Epithelial cell of esophagus (primary cell): Measurements from ENCODE around the gene TIMM44.

Source experiments
- DNase-seq: peaks from one replicate; pipeline ENCODE4 v3.0.0; 2010; ENCODE audit warnings: low read depth
- H3K4me3 ChIP-seq: 2 replicates; pipeline ENCODE4 v1.5.1; 2011; ENCODE audit warnings: mild to moderate bottlenecking, low read length, control low read depth
- TF ChIP-seq, protein P1 (sequence below): IDR thresholded peaks from 2 replicates; pipeline ENCODE4 v1.5.1; 2011; ENCODE audit warnings: low read depth, mild to moderate bottlenecking, low read length, control low read depth, inconsistent platforms; ENCODE audit not compliant: insufficient read depth; ENCODE audit errors: missing control alignments

TIMM44 gene

DNA sequence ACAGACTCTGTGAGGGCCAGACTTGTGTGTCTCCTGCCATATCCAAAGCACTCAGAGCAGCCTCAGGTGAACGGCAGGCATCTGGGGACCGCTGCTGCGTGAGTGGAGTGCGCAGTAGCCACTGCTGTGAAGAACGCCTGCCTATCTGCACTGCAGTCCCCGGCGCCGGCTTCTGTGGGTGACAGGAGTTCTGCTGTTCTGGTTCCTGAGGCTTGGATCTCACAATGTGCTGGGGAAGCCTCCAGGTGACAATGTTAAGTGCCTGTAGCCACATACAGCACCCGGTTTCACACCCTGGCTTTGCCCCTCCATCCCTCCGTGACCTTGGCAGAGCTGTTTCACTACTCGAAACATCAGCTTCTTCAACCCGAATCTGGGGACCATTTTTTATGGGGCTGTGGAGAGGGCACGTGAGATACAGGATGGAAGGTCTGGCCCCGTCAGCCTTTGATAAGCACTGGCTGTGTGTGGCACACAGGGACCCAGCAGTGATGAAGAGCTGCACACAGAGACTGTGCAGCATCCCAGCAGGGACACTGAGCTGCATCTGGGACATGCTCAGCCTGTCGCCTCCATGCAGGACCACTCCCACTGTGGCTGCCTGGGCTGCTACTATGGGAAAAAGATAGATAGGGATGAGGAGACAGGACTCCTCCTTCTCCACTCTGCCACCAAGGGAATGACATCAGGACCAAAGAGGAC, 33.7 kb upstream of the TIMM44 start:
- TF ChIP-seq, protein P1, sequence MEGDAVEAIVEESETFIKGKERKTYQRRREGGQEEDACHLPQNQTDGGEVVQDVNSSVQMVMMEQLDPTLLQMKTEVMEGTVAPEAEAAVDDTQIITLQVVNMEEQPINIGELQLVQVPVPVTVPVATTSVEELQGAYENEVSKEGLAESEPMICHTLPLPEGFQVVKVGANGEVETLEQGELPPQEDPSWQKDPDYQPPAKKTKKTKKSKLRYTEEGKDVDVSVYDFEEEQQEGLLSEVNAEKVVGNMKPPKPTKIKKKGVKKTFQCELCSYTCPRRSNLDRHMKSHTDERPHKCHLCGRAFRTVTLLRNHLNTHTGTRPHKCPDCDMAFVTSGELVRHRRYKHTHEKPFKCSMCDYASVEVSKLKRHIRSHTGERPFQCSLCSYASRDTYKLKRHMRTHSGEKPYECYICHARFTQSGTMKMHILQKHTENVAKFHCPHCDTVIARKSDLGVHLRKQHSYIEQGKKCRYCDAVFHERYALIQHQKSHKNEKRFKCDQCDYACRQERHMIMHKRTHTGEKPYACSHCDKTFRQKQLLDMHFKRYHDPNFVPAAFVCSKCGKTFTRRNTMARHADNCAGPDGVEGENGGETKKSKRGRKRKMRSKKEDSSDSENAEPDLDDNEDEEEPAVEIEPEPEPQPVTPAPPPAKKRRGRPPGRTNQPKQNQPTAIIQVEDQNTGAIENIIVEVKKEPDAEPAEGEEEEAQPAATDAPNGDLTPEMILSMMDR, result no peak
- no peak overlapping the region for H3K4me3 ChIP-seq
- no peak for DNase-seq

DNA sequence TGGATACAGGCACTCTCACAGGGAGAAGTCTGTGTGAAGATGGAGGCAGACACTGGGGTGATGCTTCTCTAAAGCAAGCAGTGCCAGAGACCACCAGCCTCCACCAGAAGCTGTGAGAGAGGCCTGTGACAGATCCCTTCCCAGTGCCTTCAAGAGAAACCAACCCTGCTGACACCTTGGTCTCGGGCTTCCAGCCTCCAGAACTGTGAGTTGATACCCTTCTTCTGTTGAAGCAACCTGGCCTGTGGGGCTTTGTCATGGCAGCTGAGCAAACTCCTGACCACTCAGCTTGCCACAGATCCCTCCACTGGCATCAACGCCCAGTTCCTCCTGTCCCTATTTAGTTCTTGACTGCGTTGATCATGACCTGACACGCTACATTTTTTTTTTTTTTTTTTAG, 33.0 kb upstream of the TIMM44 start:
- no peak overlapping the region for H3K4me3 ChIP-seq
- DNase-seq, result no peak
- TF ChIP-seq, protein P1, result no peak

- H3K4me3 ChIP-seq, result no peak overlapping the region
- TF ChIP-seq, protein P1, result no peak
- DNase-seq, result no peak
These were observed 31.6 kb upstream of the TIMM44 start for GRCh38 chr19:7975037-7975436.

GRCh38 chr19:7973883-7974282, 30.4 kb upstream of the TIMM44 start:
- no peak overlapping the region for H3K4me3 ChIP-seq
- TF ChIP-seq, protein P1, result no peak
- DNase-seq, result no peak

- TF ChIP-seq, protein P1, result no peak
- no peak overlapping the region for H3K4me3 ChIP-seq
- DNase-seq, result no peak
These were observed 28.4 kb upstream of the TIMM44 start for GRCh38 chr19:7971553-7972520.

DNA sequence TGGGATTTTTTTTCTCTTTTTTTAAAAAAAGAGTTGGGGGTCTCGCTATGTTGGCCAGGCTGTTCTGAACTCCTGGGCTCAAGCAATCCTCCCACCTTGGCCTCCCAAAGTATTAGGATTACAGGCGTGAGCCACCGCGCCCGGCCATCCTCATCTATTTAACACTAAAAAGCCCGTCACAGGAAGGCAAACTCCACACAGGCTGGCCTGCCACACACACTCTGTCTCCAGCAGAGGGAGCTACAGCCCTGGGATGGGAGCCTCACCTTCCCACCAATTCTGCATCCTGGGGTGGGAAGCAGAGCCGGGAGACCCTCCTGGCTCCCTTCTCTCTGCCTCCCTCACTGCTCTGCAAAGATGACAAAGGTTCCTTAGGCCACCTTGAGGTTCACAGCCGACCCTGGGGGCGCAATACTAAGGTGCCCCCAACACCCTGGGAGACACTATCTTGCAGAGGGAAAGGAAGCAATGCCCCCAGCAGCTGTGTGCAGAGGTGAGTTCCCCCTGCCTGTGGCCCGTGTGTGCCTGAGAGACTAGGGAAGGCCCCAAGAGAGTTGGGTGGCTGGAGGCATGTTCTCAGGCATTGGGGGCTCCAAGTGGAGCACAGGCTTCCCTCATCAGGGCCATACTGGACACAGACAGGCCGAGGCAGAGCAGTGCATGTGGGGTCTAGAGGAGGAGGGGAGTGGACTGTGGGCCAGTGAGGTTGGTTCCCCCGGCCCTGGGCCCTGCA, 27.4 kb upstream of the TIMM44 start:
- TF ChIP-seq, protein P1, result peak; percentile 81
- H3K4me3 ChIP-seq, result no peak overlapping the region
- peak; percentile 54 for DNase-seq
